OCI-LY3 (cell line): Measurements from ENCODE around the gene UGT2B28.
"Not testable (repeated sequence)": the region's sequence is repeated elsewhere in the genome, so short reads cannot be mapped to it uniquely, and the experiment has no call there.

ENCODE experiments used
- EZH2phosphoT487 ChIP-seq: fragments of 200-600 bp; shearing (Covaris generic); IDR thresholded peaks from 2 replicates; pipeline ENCODE4 v1.6.1; 2018; ENCODE audit warnings: antibody characterized with exemption, mixed run types, low read depth
- TF ChIP-seq, protein P1 (sequence below): fragments of 200-600, 300-600 bp; sonication (generic); IDR thresholded peaks from 2 replicates; pipeline ENCODE4 v1.5.1; 2014; ENCODE audit warnings: antibody characterized with exemption, low read length, low read depth

DNA sequence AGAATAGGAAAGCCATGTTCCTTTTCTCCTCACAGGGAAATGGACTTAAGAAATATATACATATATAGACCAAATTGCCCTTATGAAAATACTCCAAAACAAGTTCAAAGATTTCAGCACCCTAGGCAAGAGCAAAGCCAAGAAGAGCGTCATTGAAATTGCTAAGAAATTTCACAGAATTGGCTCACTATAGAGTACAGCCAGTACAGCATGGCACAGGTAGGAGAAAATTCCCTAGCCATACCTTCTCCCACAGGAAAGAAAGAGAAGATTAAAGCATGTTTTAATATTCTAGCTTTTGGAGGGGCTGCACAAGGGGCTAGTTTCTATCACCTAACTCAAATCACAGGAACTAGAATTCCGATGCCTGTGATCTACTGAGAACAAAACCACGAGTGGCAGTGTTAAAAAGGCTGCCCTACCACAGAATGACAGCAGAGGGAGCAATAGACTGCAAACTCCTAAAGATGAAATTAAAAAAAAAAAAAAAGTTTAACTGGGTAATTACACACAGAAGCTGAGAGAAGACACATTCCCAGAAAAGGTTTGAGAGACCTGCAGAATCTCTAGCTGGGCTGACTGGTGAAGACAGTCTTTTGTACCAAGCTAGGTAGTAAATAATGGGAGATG lies 37.5 kb downstream of the UGT2B28 start:
- TF ChIP-seq, protein P1, sequence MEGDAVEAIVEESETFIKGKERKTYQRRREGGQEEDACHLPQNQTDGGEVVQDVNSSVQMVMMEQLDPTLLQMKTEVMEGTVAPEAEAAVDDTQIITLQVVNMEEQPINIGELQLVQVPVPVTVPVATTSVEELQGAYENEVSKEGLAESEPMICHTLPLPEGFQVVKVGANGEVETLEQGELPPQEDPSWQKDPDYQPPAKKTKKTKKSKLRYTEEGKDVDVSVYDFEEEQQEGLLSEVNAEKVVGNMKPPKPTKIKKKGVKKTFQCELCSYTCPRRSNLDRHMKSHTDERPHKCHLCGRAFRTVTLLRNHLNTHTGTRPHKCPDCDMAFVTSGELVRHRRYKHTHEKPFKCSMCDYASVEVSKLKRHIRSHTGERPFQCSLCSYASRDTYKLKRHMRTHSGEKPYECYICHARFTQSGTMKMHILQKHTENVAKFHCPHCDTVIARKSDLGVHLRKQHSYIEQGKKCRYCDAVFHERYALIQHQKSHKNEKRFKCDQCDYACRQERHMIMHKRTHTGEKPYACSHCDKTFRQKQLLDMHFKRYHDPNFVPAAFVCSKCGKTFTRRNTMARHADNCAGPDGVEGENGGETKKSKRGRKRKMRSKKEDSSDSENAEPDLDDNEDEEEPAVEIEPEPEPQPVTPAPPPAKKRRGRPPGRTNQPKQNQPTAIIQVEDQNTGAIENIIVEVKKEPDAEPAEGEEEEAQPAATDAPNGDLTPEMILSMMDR, result peak; percentile 61
- TF ChIP-seq EZH2phosphoT487, result not testable (repeated sequence)
